GM21515 (cell line): Measurements from ENCODE around the gene HSD3B1.
"Not testable (repeated sequence)": the region's sequence is repeated elsewhere in the genome, so short reads cannot be mapped to it uniquely, and the experiment has no call there.

Experiments used
- ATAC-seq: cut with Tn5 transposase; IDR thresholded peaks from one replicate; pipeline ENCODE4 v1.9.1; 2021; ENCODE audit not compliant: unreplicated experiment

HSD3B1 gene

GRCh38 chr1:119489201-119489600, 17.8 kb upstream of the HSD3B1 start:
- no peak for ATAC-seq

- ATAC-seq, result no peak
Observed at GRCh38 chr1:119490925-119491324, 16.1 kb upstream of the HSD3B1 start.

- no peak for ATAC-seq
Observed at GRCh38 chr1:119492763-119493162, 14.2 kb upstream of the HSD3B1 start.

GRCh38 chr1:119504831-119505230, 2.2 kb upstream of the HSD3B1 start:
- ATAC-seq, result no peak

GRCh38 chr1:119510046-119510445, 3.0 kb downstream of the HSD3B1 start:
- no peak for ATAC-seq

GRCh38 chr1:119515221-119515620, 8.2 kb downstream of the HSD3B1 start:
- ATAC-seq, result no peak

GRCh38 chr1:119516247-119516646, 9.2 kb downstream of the HSD3B1 start:
- ATAC-seq, result no peak

- ATAC-seq, result no peak
Observed at GRCh38 chr1:119516680-119517079, 9.7 kb downstream of the HSD3B1 start.

GRCh38 chr1:119517667-119518066, 10.7 kb downstream of the HSD3B1 start:
- ATAC-seq, result not testable (repeated sequence)

- no peak for ATAC-seq
Observed at GRCh38 chr1:119531606-119532323, 24.8 kb downstream of the HSD3B1 start.

GRCh38 chr1:119532324-119532910, 25.4 kb downstream of the HSD3B1 start:
- ATAC-seq, result no peak

GRCh38 chr1:119535381-119535780, 28.4 kb downstream of the HSD3B1 start:
- no peak for ATAC-seq

- ATAC-seq, result no peak
Observed at GRCh38 chr1:119537966-119538365, 31.0 kb downstream of the HSD3B1 start.

- ATAC-seq, result no peak
Observed at GRCh38 chr1:119539636-119540035, 32.6 kb downstream of the HSD3B1 start.

GRCh38 chr1:119541389-119541788, 34.4 kb downstream of the HSD3B1 start:
- ATAC-seq, result no peak

- no peak for ATAC-seq
Observed at GRCh38 chr1:119542492-119542946, 35.5 kb downstream of the HSD3B1 start.

GRCh38 chr1:119544165-119544762, 37.3 kb downstream of the HSD3B1 start:
- ATAC-seq, result no peak

GRCh38 chr1:119546641-119547040, 39.6 kb downstream of the HSD3B1 start:
- no peak for ATAC-seq

GRCh38 chr1:119547306-119547705, 40.3 kb downstream of the HSD3B1 start:
- ATAC-seq, result no peak

GRCh38 chr1:119547805-119548204, 40.8 kb downstream of the HSD3B1 start:
- ATAC-seq, result no peak

GRCh38 chr1:119549719-119550132, 42.7 kb downstream of the HSD3B1 start:
- peak; percentile 78 for ATAC-seq

GRCh38 chr1:119550381-119550780, 43.4 kb downstream of the HSD3B1 start:
- no peak for ATAC-seq
